SU-DHL-6 (cell line): ENCODE data around the gene HSPA12B.

Experiments
- CTCF ChIP-seq: fragments of 200-600 bp; sonication (generic); IDR thresholded peaks from one replicate; pipeline ENCODE4 v1.5.1; 2017; ENCODE audit warnings: antibody characterized with exemption, mild to moderate bottlenecking, low read length, moderate library complexity; ENCODE audit not compliant: insufficient read depth, poor library complexity, severe bottlenecking
- EZH2phosphoT487 ChIP-seq: fragments of 200-600 bp; sonication (generic), shearing (Covaris generic); conservative IDR thresholded peaks from 2 replicates; pipeline ENCODE4 v1.6.1; 2018; ENCODE audit warnings: mild to moderate bottlenecking, antibody characterized with exemption, low read length, moderate library complexity, mixed read lengths

GRCh38 chr20:3751305-3751674, 18.8 kb downstream of the HSPA12B start:
- no peak for TF ChIP-seq CTCF
- TF ChIP-seq EZH2phosphoT487: no peak
